DOHH2 (cell line): ENCODE results near the gene PHF2.

Experiments used
- H3F3A ChIP-seq: fragments of 200-600 bp; sonication (generic), shearing (Covaris generic); 2 replicates; pipeline ENCODE4 v1.6.0; 2016; ENCODE audit warnings: antibody characterized with exemption, mild to moderate bottlenecking; ENCODE audit not compliant: control insufficient read depth, insufficient read depth
- H3K27ac ChIP-seq: fragments of 200-600 bp; sonication (generic); 2 replicates; pipeline ENCODE4 v1.5.1; 2014; ENCODE audit warnings: low read depth, mild to moderate bottlenecking, low read length, moderate library complexity
- H3K27me3 ChIP-seq: fragments of 200-600 bp; sonication (generic); 2 replicates; pipeline ENCODE4 v1.6.1; 2014; ENCODE audit warnings: mild to moderate bottlenecking, low read length, mixed read lengths; ENCODE audit not compliant: control insufficient read depth
- H3K36me3 ChIP-seq: fragments of 200-600 bp; sonication (generic); 2 replicates; pipeline ENCODE4 v1.6.1; 2014; ENCODE audit warnings: mild to moderate bottlenecking, low read length, moderate library complexity, mixed read lengths; ENCODE audit not compliant: control insufficient read depth
- H3K4me1 ChIP-seq: fragments of 200-600 bp; sonication (generic); 2 replicates; pipeline ENCODE4 v1.6.1; 2014; ENCODE audit warnings: mild to moderate bottlenecking, low read length, mixed read lengths; ENCODE audit not compliant: control insufficient read depth
- H3K4me2 ChIP-seq: fragments of 200-600 bp; sonication (generic); 2 replicates; pipeline ENCODE4 v1.6.0; 2014; ENCODE audit warnings: mild to moderate bottlenecking, low read length, moderate library complexity
- H3K4me3 ChIP-seq: fragments of 200-600 bp; sonication (generic); 2 replicates; pipeline ENCODE4 v1.5.1; 2014; ENCODE audit warnings: mild to moderate bottlenecking, low read length, mixed read lengths
- H3K79me2 ChIP-seq: fragments of 200-600 bp; sonication (generic); 2 replicates; pipeline ENCODE4 v1.6.1; 2014; ENCODE audit warnings: mild to moderate bottlenecking, low read length, mixed read lengths; ENCODE audit not compliant: control insufficient read depth
- H3K9me2 ChIP-seq: fragments of 200-600 bp; sonication (generic); replicated peaks from 2 replicates; pipeline ENCODE4 v1.6.1; 2014; ENCODE audit warnings: mild to moderate bottlenecking, low read length, mixed read lengths; ENCODE audit not compliant: control insufficient read depth
- H3K9me3 ChIP-seq: fragments of 200-600 bp; sonication (generic); 2 replicates; pipeline ENCODE4 v1.6.1; 2014; ENCODE audit warnings: antibody characterized with exemption, low read length, mixed read lengths; ENCODE audit not compliant: control insufficient read depth, insufficient read depth
- H4K20me1 ChIP-seq: fragments of 200-600 bp; sonication (generic); 2 replicates; pipeline ENCODE4 v1.6.0; 2014; ENCODE audit warnings: low read depth, mild to moderate bottlenecking, antibody characterized with exemption, low read length, moderate library complexity; ENCODE audit not compliant: control insufficient read depth, insufficient read depth
- EZH2phosphoT487 ChIP-seq: fragments of 200-600 bp; sonication (generic); IDR thresholded peaks from 2 replicates; pipeline ENCODE4 v1.6.1; 2017; ENCODE audit warnings: borderline replicate concordance, mild to moderate bottlenecking, antibody characterized with exemption, low read length, moderate library complexity, mixed read lengths
- TF ChIP-seq, protein P1 (sequence below): fragments of 200-600 bp; sonication (generic); IDR thresholded peaks from one replicate; pipeline ENCODE4 v1.5.1; 2014; ENCODE audit warnings: antibody characterized with exemption, mild to moderate bottlenecking, low read depth, low read length; ENCODE audit not compliant: poor library complexity, severe bottlenecking

Gene PHF2

GRCh38 chr9:93635186-93636107, 59.1 kb downstream of the PHF2 start:
- Histone ChIP-seq H3K36me3 (peaks cover 23% of the 10 kb centered on the region), H3F3A (no peaks in the 10 kb centered on the region), H3K4me1 (no peaks in the 10 kb centered on the region), H3K9me3 (no peaks in the 10 kb centered on the region), H3K79me2 (no peaks in the 10 kb centered on the region), H4K20me1 (no peaks in the 10 kb centered on the region; the same call in 1 of the 2 replicates), H3K9me2 (no peaks in the 10 kb centered on the region), H3K27me3 (no peaks in the 10 kb centered on the region), H3K4me2 (no peak overlapping the region), H3K27ac (no peak overlapping the region), H3K4me3 (no peak overlapping the region)
- no peak for TF ChIP-seq EZH2phosphoT487
- TF ChIP-seq, protein P1, sequence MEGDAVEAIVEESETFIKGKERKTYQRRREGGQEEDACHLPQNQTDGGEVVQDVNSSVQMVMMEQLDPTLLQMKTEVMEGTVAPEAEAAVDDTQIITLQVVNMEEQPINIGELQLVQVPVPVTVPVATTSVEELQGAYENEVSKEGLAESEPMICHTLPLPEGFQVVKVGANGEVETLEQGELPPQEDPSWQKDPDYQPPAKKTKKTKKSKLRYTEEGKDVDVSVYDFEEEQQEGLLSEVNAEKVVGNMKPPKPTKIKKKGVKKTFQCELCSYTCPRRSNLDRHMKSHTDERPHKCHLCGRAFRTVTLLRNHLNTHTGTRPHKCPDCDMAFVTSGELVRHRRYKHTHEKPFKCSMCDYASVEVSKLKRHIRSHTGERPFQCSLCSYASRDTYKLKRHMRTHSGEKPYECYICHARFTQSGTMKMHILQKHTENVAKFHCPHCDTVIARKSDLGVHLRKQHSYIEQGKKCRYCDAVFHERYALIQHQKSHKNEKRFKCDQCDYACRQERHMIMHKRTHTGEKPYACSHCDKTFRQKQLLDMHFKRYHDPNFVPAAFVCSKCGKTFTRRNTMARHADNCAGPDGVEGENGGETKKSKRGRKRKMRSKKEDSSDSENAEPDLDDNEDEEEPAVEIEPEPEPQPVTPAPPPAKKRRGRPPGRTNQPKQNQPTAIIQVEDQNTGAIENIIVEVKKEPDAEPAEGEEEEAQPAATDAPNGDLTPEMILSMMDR = no peak

- no peaks in the 10 kb centered on the region for H3K4me1 ChIP-seq
- no peak overlapping the region for H3K27ac ChIP-seq
- no peaks in the 10 kb centered on the region for H3K9me2 ChIP-seq
- H3K9me3 ChIP-seq = no peaks in the 10 kb centered on the region
- no peak overlapping the region for H3K4me2 ChIP-seq
- TF ChIP-seq, protein P1 = no peak
- no peak for TF ChIP-seq EZH2phosphoT487
- H3K79me2 ChIP-seq = no peaks in the 10 kb centered on the region
- H3K27me3 ChIP-seq = no peaks in the 10 kb centered on the region
- peaks cover 25% of the 10 kb centered on the region for H3K36me3 ChIP-seq
- H3F3A ChIP-seq = no peaks in the 10 kb centered on the region
- no peaks in the 10 kb centered on the region; the same call in 1 of the 2 replicates for H4K20me1 ChIP-seq
- H3K4me3 ChIP-seq = no peak overlapping the region
These were observed 59.8 kb downstream of the PHF2 start for GRCh38 chr9:93636172-93636661.

DNA sequence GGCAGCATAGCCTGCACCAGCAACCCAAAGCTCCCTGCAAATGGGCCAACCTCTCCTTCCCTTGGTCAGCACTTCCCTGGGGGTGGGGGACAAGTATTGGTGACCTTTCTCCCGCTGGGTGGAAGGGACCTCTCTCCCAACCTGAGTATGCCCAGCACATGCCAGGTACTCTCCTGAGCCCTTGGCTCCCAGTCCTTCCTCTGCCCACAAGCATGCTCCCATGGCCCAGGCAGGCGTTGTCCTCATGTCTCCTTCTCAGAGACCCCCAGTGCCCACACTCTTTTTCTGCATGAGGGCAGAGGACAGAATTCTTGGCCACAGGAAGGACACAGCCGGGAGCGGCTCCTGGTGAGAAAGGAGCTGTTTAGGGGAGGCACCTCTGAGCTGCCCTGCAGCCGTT, 60.3 kb downstream of the PHF2 start:
- Histone ChIP-seq H3K9me3 (no peaks in the 10 kb centered on the region), H3K27ac (no peak overlapping the region), H3K9me2 (no peaks in the 10 kb centered on the region), H4K20me1 (no peaks in the 10 kb centered on the region), H3K4me3 (no peak overlapping the region), H3K4me2 (no peak overlapping the region), H3F3A (no peaks in the 10 kb centered on the region), H3K36me3 (peaks cover 27% of the 10 kb centered on the region), H3K79me2 (no peaks in the 10 kb centered on the region), H3K27me3 (no peaks in the 10 kb centered on the region), H3K4me1 (no peaks in the 10 kb centered on the region)
- TF ChIP-seq EZH2phosphoT487 = no peak
- TF ChIP-seq, protein P1 = no peak
